ENCODE results near the gene GABARAPL1. TPM values are rescaled to one million over a fixed set of nuclear protein-coding genes. Genes with fewer than 3 reads are reported as not detected.

The GABARAPL1 gene
- total RNA-seq, 4 donors from 2014 or later = 122 to 269 (median 193) TPM

DNA sequence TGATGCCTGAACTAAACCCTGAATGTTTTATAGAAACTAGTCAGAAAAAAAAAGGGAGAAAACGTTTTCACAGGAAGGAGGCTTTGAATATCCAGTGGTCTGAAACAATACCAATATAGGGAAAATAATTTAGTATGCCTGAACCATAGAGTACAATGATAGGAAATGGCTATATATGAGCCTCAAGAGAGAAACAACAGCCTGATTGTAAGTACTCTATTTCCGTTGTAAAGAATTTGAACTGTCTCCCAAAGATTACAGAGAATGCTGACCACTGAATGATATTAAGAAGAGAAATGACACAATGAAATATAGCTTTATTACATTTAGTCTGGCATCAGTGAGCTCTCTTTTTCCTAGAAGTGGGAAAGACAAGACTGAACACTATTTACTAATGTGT, 5.5 kb upstream of the GABARAPL1 start:
- Histone ChIP-seq H3K36me3 (no peaks in the 10 kb centered on the region), H3K4me3 (no peak overlapping the region), H3K9me3 (no peaks in the 10 kb centered on the region), H3K27me3 (no peaks in the 10 kb centered on the region), H3K27ac (no peak overlapping the region), H3K4me1 (no peaks in the 10 kb centered on the region)
- 10 to 71% methylated on average over 1 to 2 of the region's 2 CpGs for WGBS, 2 donors (ENCODE audit: low coverage in 1 of 2)
- TF ChIP-seq, protein P1, sequence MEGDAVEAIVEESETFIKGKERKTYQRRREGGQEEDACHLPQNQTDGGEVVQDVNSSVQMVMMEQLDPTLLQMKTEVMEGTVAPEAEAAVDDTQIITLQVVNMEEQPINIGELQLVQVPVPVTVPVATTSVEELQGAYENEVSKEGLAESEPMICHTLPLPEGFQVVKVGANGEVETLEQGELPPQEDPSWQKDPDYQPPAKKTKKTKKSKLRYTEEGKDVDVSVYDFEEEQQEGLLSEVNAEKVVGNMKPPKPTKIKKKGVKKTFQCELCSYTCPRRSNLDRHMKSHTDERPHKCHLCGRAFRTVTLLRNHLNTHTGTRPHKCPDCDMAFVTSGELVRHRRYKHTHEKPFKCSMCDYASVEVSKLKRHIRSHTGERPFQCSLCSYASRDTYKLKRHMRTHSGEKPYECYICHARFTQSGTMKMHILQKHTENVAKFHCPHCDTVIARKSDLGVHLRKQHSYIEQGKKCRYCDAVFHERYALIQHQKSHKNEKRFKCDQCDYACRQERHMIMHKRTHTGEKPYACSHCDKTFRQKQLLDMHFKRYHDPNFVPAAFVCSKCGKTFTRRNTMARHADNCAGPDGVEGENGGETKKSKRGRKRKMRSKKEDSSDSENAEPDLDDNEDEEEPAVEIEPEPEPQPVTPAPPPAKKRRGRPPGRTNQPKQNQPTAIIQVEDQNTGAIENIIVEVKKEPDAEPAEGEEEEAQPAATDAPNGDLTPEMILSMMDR (IDR thresholded peaks at IDR 0.05) = no peak
- no peak for ATAC-seq

DNA sequence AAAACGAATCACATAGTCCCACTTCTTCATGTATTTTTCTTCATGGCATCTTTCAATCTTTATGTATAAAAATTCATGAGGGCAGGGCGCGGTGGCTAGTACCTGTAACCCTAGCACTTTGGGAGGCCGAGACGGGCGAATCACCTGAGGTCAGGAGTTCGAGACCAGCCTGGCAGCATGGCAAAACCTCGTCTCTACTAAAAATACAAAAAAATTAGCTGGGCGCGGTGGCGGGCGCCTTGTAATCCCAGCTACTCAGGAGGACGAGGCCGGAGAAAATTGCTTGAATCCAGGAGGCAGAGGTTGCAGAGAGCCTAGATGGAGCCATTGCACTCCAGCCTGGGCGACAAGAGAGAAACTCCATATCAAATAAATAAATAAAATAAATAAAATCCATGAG, 2.5 kb upstream of the GABARAPL1 start:
- Histone ChIP-seq H3K4me3 (no peak overlapping the region), H3K27ac (no peak overlapping the region), H3K4me1 (peaks cover 0 to 7% (median 0%) of the 10 kb centered on the region in 3 donors), H3K27me3 (no peaks in the 10 kb centered on the region), H3K36me3 (no peaks in the 10 kb centered on the region), H3K9me3 (no peaks in the 10 kb centered on the region)
- ATAC-seq = no peak
- no peak for TF ChIP-seq EP300 (IDR thresholded peaks at IDR 0.05)
- no peak for TF ChIP-seq POLR2AphosphoS5 (IDR thresholded peaks at IDR 0.05)
- no peak for TF ChIP-seq POLR2A (IDR thresholded peaks at IDR 0.05)
- TF ChIP-seq, protein P1 (IDR thresholded peaks at IDR 0.05) = no peak
- 95 to 97% methylated on average over 7 to 15 of the region's 15 CpGs for WGBS, 2 donors (ENCODE audit: low coverage in 1 of 2)

DNA sequence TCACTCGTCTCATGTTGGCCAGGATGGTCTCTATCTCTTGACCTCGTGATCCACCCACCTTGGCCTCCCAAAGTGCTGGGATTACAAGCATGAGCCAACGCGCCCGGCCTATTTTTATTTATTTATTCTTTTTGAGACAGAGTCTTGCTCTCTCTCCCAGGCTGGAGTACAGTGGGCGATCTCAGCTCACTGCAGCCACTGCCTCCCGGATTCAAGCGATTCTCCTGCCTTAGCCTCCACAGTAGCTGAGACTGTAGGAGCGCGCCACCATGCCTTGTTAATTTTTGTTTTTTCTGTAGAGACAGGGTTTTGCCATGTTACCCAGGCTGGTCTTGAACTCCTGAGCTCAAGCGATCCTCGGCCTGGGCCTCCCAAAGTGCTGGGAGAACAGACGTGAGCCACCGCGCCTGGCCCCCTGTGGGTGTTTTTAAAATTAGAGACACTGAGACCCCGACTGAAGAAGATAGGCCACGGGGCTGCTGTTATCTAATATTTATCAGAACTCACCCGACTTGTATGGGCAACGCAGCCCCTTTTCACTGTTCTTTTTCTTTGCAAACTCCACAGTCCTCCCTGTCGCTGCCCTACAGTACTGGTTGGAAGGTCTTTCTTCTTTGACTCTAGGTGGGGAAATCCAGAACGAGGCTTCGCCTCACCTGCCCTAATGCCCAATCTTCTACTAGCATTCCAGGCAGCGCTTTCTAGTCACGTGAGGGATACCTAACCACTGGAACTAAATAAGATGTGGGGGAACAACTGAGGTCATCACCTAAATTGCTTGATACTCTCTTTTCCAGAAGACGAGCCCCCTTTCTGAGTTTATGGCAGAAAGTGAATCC, 1.4 kb upstream of the GABARAPL1 start:
- no peaks in the 10 kb centered on the region for H3K27me3 ChIP-seq
- TF ChIP-seq POLR2A (IDR thresholded peaks at IDR 0.05) (no peak), EP300 (IDR thresholded peaks at IDR 0.05) (no peak), POLR2AphosphoS5 (IDR thresholded peaks at IDR 0.05) (no peak)
- ATAC-seq = no peak
- peaks cover 0 to 6% of the 10 kb centered on the region in 2 donors for H3K36me3 ChIP-seq
- peaks cover 0 to 17% (median 0%) of the 10 kb centered on the region in 3 donors for H3K4me1 ChIP-seq
- H3K9me3 ChIP-seq = no peaks in the 10 kb centered on the region
- H3K4me3 ChIP-seq = peak overlapping the region in 1 of 2 donors; percentile 83
- 90 to 93% methylated on average over 17 to 21 of the region's 25 CpGs for WGBS, 2 donors (ENCODE audit: low coverage in 1 of 2)
- peak overlapping the region; percentile 98 to 99 (median 98) for H3K27ac ChIP-seq

DNA sequence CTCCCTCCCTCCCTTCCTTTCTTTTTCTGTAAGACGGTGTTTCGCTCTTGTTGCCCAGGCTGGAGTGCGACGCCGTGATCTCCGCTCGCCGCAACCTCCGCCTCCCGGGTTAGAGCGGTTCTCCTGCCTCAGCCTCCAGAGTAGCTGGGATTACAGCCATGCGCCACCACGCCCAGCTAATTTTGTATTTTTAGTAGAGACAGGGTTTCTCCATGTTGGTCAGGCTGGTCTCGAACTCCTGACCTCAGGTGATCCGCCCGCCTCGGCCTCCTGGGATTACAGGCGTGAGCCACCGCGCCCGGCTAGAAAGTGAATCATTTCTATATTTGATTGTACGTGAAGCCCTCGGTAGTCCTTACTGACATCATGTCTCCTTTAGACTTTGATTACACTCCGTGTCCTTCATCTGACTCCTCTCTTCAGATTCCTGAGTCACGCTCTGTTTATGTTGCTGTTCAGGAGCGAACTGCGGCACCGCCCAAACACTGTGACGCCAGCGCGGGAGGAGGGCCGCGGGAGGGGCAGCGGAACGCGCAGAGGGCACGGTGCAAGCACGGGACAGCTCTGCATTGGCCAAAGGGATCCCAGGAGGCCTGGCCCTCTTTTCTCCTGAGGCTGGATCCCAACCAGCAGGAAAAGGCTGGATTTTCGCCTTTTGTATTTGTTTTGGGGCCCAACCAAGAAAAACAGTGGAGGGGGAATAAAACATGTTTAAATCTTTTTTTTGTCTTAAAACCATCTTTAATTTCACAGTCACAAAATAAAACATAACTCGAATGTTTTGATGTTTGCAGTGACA, 538 bp upstream of the GABARAPL1 start:
- peak; percentile 93 for ATAC-seq
- WGBS, 2 donors (ENCODE audit: low coverage in 1 of 2) = 0 to 42% methylated on average over 16 to 23 of the region's 40 CpGs
- TF ChIP-seq EP300 (IDR thresholded peaks at IDR 0.05) (peak; percentile 82), POLR2AphosphoS5 (IDR thresholded peaks at IDR 0.05) (peak; percentile 99), POLR2A (IDR thresholded peaks at IDR 0.05) (peak in 1 of 2 donors; percentile 42)
- TF ChIP-seq, protein P1 (IDR thresholded peaks at IDR 0.05) = no peak
- Histone ChIP-seq H3K4me3 (peak overlapping the region; percentile 78 to 83), H3K27me3 (no peaks in the 10 kb centered on the region), H3K27ac (peak overlapping the region; percentile 98 to 99 (median 98)), H3K9me3 (no peaks in the 10 kb centered on the region), H3K4me1 (peaks cover 0 to 26% (median 0%) of the 10 kb centered on the region in 3 donors), H3K36me3 (peaks cover 0 to 12% of the 10 kb centered on the region in 2 donors)
